ENCODE measurements around the gene THAP5. TPM values are rescaled to one million over a fixed set of nuclear protein-coding genes. Genes with fewer than 3 reads are reported as not detected.

THAP5 gene
- total and polyA plus RNA-seq, 2 donors (not counting 3 experiments of a cell fraction or from before 2014, with no cell fraction given): 2.5 to 14.1 TPM

DNA sequence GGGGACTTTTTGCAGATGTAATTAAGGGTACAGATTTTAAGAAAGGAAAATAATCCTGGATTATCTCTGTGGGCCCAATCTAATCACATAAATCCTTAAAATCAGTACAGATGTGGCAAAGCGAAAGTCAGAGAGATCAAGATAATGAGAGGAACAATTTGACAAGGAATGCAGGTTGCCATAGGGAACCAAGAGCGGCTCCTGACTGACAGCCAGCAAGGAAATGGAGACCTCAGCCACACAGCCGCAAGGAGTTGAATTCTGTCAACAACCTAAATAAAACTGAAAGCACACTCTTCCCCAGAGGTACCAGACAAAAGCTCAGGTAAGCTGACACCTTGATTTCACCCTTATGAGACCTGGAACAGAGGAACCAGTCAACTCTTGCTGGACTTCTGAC, 40.2 kb downstream of the THAP5 start:
- Histone ChIP-seq H3K9me1 (replicated peaks; ENCODE audit: control insufficient read depth, extremely low read depth, insufficient read depth, low read length) (no peaks in the 10 kb centered on the region), H3K27ac (ENCODE audit: insufficient read depth, low read depth, low read length) (no peak overlapping the region), H3K36me3 (ENCODE audit: control insufficient read depth in 2 of 2, extremely low read depth in 1 of 2, insufficient read depth in 2 of 2, low read length in 2 of 2) (no peaks in the 10 kb centered on the region), H3K27me3 (ENCODE audit: control insufficient read depth in 2 of 2, insufficient read depth in 2 of 2, low read length in 2 of 2) (no peaks in the 10 kb centered on the region), H3K4me1 (ENCODE audit: control insufficient read depth, extremely low read depth, insufficient read depth, low read length) (peaks cover 14% of the 10 kb centered on the region), H3K4me2 (ENCODE audit: insufficient read depth, low read length) (no peak overlapping the region), H3K79me2 (ENCODE audit: control insufficient read depth, insufficient read depth, low read length) (peaks cover 5% of the 10 kb centered on the region), H3K9me3 (replicated peaks; ENCODE audit: control insufficient read depth, insufficient read depth, low read length) (no peaks in the 10 kb centered on the region), H3K4me3 (replicated peaks in 1 of 3; ENCODE audit: insufficient read depth in 1 of 3, low read depth in 1 of 3, low read length in 3 of 3) (no peak overlapping the region), H2AFZ (ENCODE audit: low read depth, low read length) (no peak overlapping the region), H3K9ac (replicated peaks; ENCODE audit: extremely low read depth, insufficient read depth, low read length) (no peak overlapping the region), H4K20me1 (replicated peaks; ENCODE audit: control insufficient read depth, extremely low read depth, insufficient read depth, low read length) (no peaks in the 10 kb centered on the region)
- FAIRE-seq (no peak), DNase-seq (ENCODE audit: low read depth, low spot score) (no peak)
- no TSS peak for BruUV-seq (replicated peaks)
- CTCF ChIA-PET: no interaction called here
- intact Hi-C loops (cut with micrococcal nuclease) (no loop called here), dilution Hi-C loops (cut with MboI; ENCODE audit: extremely low pct_ligation_motif_present, low sequenced_read_pairs) (no loop called here)
- TF ChIP-seq POLR2A (IDR thresholded peaks at IDR 0.05; ENCODE audit: low read depth, low read length) (no peak), POLR2AphosphoS5 (IDR thresholded peaks at IDR 0.05; ENCODE audit: insufficient read depth, low read depth, low read length) (no peak), JUN (IDR thresholded peaks at IDR 0.05; ENCODE audit: borderline replicate concordance, insufficient read depth, insufficient read length, low read depth) (no peak), GATA2 (IDR thresholded peaks at IDR 0.05; ENCODE audit: insufficient read depth, insufficient read length, low read depth, low read length) (no peak), EZH2 (IDR thresholded peaks at IDR 0.05; ENCODE audit: borderline replicate concordance, low read depth, low read length, severe bottlenecking) (no peak), MYC (IDR thresholded peaks at IDR 0.05; ENCODE audit: low read depth, low read length) (no peak), FOS (IDR thresholded peaks at IDR 0.05; ENCODE audit: borderline replicate concordance, insufficient read depth, low read length) (no peak)
- TF ChIP-seq, protein P1, sequence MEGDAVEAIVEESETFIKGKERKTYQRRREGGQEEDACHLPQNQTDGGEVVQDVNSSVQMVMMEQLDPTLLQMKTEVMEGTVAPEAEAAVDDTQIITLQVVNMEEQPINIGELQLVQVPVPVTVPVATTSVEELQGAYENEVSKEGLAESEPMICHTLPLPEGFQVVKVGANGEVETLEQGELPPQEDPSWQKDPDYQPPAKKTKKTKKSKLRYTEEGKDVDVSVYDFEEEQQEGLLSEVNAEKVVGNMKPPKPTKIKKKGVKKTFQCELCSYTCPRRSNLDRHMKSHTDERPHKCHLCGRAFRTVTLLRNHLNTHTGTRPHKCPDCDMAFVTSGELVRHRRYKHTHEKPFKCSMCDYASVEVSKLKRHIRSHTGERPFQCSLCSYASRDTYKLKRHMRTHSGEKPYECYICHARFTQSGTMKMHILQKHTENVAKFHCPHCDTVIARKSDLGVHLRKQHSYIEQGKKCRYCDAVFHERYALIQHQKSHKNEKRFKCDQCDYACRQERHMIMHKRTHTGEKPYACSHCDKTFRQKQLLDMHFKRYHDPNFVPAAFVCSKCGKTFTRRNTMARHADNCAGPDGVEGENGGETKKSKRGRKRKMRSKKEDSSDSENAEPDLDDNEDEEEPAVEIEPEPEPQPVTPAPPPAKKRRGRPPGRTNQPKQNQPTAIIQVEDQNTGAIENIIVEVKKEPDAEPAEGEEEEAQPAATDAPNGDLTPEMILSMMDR (IDR thresholded peaks at IDR 0.05; ENCODE audit: extremely low read depth in 1 of 2, insufficient read depth in 1 of 2, low read depth in 1 of 2, low read length in 2 of 2): no peak
- TF ChIP-seq, protein P2, sequence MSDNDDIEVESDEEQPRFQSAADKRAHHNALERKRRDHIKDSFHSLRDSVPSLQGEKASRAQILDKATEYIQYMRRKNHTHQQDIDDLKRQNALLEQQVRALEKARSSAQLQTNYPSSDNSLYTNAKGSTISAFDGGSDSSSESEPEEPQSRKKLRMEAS (IDR thresholded peaks at IDR 0.05; ENCODE audit: insufficient read depth, insufficient read length): no peak
- POLR2A ChIA-PET: no interaction called here

Measured in endothelial cell of umbilical vein (primary cell).